A172 (cell line): ENCODE results near the gene CDH7. TPM values are rescaled to one million over a fixed set of nuclear protein-coding genes. Genes with fewer than 3 reads are reported as not detected.

Source experiments
- DNase-seq: peaks from one replicate; pipeline ENCODE4 v3.0.0-alpha.2; 2015; ENCODE audit warnings: low spot score
- total RNA-seq: library from RNA; depleted of rRNA; stranded (reverse); fragments of >200 nt; shearing (Covaris generic); gene quantifications from 2 replicates; pipeline ENCODE4 v1.2.3, GENCODE V29; 2014

Gene CDH7
- total RNA-seq, 1 experiment from 2014 or later: not detected

DNA sequence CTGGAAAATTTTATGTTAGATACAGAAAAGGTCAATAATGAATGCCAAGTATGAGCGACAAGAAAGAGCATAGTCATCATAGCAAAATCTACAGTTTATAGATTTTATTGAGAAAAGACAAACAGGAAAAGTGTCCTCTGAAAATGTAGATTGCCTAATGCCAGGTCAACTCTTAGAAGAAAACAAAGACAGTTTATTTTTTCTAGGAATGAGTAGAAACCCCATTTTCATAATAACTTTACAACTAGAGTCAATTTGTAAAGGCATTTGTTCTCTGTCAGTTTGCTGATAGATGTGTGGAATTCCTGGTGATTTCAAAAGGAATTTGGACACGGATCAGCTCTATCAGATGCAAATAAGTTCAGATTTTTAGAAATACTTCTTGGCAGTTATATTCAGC is 16.6 kb downstream of the CDH7 start:
- no peak for DNase-seq

DNA sequence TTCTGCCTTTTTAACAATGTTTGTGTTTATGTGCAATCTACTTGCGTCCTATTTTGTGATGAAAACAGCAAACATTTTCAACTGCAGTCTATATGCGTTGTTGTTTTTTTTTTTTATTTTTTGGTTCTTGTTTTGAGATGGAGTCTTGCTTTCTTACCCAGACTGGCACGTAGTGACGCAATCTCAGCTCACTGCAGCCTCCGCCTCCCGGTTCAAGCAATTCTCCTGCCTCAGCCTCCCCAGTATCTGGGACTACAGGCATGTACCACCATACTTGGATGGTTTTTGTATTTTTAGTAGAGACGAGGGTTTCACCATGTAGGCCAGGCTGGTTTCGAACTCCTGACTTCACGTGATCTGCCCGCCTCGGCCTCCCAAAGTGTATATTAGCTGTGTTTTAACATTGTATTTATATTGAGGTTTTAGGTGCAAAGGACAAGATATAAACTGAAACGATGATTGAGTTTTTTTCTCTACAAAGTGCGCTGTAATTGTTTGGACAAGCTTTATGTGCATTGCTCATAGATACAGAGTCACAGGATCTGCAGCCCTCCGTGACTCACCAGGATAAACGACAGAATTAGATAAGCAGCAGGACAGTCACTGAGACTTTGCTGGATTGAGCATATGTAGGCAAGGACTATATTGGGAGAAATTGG is 17.4 kb downstream of the CDH7 start:
- peak; percentile 64 for DNase-seq

- no peak for DNase-seq
These were observed 18.8 kb downstream of the CDH7 start for GRCh38 chr18:65769652-65770051.

DNA sequence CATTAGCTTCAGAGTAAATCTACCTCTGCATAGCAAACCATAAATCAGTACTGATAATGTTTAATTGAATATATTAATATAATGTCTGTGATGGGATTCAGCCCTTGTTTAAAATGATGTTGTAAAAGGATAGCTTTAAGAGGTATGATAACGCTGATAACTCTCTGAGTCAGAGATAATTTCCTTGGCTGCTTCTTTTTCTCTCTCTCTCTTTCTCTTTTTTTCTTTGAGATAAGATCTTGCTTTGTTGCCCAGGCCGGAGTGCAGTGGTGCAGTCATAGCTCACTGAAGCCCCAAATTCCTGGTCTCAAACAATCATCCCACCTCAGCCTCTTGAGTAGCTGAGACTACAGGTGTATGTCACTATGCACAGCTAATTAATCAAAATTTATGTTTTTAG is 35.7 kb downstream of the CDH7 start:
- DNase-seq: no peak

GRCh38 chr18:65788373-65788772 is 37.6 kb downstream of the CDH7 start:
- DNase-seq: peak; percentile 37

DNA sequence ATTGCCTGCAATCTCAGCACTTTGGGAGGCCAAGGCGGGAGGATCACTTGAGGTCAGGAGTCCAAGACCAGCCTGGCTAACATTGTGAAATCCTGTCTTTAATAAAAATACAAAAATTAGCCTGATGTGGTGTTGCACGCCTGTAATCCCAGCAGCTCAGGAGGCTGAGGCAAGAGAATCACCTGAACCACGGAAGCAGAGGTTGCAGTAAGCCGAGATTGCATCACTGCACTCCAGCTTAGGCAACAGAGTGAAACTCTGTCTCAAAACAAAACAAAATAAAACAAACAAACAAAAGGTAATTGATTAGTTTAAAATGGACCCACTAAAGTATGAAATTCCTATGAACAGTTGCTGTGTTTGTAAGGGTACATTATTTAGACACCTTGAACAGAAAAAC is 39.8 kb downstream of the CDH7 start:
- DNase-seq: no peak

GRCh38 chr18:65791719-65792118 is 40.9 kb downstream of the CDH7 start:
- DNase-seq: no peak

- no peak for DNase-seq
These were observed 41.8 kb downstream of the CDH7 start for GRCh38 chr18:65792456-65793074.

DNA sequence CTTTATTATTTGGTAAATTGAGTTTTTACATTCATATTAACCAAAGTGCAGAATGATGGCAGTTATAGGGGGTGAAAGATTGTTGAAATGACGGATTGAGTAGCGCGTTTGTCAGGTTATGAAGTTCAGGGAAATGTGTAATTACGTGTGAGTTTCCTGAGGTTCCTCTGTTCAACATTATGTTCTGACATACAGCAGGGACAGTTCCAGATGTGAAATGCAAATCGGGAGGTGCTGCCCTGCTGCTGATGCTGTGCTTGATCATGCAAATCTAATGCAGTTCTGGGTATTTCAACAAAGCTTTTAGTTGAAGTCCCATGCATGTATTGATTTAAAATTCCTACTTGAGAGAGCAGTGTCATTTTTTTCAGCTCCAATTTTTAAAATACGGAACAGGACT is 57.9 kb downstream of the CDH7 start:
- no peak for DNase-seq

- DNase-seq: no peak
These were observed 60.5 kb downstream of the CDH7 start for GRCh38 chr18:65811307-65811706.

DNA sequence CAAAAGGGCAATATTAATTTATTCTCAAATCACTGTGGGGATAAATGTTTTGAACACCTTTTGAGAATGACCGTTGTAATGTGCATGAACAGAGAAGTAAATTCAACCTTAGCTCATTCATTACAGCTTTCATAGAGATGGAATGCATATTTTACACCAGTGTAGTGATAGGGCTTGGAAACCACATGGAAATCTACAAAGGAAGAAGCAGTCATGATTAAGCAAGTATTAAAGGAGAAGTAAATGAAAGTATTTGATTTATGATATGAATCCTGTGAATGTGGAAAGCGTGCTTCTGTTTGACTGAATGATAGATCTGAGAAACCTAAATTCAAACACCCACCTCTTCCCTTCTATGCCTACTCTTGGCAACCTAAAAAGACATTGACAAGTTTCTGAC is 64.7 kb downstream of the CDH7 start:
- no peak for DNase-seq

DNA sequence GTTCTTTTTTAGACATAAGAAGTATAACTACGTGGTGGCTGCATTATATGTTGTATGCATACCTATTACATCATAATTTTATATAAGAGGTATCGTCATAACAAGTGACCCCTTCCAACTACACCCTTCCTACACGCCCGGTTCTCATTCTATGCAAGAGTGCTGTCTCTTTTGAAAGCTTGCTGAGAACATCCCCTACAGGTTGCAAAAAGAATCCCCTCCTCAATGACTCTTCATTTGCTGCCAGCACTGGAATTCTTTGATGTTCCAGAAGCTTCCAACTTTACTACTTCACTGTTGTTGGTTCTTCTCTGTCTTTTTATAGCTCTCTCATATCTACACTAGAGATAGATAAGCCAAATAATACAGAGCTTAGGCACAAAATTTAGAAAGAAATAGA is 66.4 kb downstream of the CDH7 start:
- DNase-seq: no peak

- DNase-seq: no peak
These were observed 71.1 kb downstream of the CDH7 start for GRCh38 chr18:65821911-65822310.

- DNase-seq: no peak
These were observed 72.0 kb downstream of the CDH7 start for GRCh38 chr18:65822826-65823225.

DNA sequence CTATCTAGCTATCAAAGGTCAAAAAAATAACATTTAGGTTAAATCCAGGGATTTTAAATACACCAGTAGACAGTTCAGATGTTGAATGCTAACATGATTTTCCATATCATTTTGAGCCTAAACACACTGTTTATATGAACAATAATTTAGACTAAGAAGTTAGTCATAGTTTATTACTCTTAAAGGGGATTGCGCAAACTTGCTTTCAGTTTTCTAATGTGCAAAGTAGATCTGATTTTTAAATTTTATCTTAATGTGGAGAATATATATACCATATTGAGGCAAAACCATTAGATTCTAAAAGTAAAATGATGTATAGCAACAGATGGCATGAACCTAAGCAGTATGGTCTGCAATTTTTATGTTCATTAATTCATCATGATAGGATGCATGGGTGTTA is 76.6 kb downstream of the CDH7 start:
- no peak for DNase-seq

GRCh38 chr18:65835881-65836280 is 85.1 kb downstream of the CDH7 start:
- no peak for DNase-seq

GRCh38 chr18:65846107-65846506 is 95.3 kb downstream of the CDH7 start:
- no peak for DNase-seq

DNA sequence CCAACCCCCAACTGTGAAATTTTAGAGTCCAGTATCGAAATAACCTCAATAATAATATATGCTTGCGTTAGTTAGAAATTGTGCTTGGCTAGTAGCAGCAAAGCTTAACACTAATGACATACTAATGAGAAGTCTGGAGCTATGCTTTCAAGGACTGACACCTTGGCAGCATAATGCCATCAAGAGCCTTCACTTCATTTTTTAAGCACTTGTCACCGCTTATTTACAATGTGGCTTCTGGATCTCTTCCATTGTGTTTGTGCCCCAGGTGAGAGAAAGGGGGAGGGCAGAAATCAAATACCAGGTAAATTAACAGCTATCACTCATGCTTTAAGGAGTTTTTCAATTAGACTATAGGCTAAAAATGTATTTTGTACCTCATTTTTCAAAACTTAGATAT is 101.5 kb downstream of the CDH7 start:
- DNase-seq: no peak

DNA sequence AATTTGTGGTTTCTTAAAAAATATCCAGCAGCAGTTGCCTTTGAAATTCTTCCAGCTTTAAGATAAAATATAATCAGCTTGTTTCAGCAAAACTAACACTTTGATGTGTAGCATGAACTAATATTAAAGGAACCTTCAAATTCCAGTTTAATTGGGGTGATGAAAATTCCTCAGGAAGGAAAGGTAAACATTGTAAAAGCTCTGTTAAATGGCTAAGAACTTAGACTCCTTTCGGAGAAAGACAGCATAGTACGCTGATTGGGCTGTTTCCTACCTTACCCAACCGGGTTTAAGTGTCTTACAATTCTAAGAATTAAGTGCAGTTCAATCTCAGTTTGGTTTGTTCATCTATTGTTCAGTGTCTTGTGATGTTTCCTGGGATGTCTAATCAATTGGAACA is 108.3 kb downstream of the CDH7 start:
- no peak for DNase-seq

DNA sequence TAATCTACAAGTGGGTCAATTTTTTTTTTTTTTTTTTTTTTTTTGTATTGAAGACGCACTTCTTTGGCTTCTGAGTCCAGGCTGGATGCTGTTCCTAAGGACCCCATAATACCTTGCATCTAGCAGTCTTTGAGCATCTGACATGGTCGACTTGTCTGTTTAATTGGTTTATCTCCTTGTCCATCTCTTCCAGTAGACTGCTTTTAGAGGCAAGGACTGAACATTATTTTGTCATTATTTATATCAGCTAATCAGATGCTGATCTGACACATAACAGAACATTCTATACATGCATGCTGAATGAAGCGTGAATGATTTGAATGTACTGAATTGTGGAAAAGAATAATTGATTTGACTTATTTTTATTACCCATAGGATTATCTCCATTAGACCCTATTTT is 118.7 kb downstream of the CDH7 start:
- DNase-seq: no peak

DNA sequence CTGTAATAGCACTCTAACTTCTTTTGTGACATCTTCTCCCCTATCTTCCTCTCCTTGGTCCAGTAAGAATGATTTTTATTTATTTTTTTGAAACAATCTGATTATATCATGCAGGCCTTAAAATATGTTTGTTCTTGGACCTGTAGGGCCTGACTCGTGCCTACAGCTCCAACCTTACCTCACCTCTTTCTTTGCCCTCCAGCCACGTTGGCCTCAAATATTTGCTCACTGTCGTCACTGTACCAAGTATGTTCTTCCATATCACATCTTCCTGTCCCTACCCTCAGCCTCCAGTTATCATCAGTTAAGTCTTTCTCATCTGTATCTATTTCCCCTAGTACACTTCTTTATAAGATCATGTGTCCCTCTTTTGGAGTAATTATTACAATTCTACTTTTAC is 125.5 kb downstream of the CDH7 start:
- DNase-seq: no peak

GRCh38 chr18:65897292-65897691 is 146.5 kb downstream of the CDH7 start:
- no peak for DNase-seq

DNA sequence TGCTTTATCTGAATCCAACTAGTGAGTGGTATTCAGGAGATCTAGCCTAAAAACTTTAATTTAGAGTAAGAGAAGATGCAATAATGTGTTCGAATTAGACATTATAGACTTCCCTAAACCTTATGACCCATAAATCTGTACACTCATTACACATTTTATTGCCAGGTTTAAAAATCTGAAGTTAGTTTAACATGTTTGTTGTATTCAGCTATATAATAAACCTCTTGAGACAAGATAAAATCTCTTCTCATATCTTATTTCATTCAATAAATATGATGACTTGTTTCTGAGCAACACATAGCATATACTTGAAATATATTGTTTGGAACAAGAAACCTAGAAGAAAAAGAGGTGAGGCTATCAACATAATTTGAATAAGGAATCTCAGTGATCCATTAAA is 150.7 kb downstream of the CDH7 start:
- no peak for DNase-seq

- peak; percentile 2 for DNase-seq
These were observed 155.8 kb downstream of the CDH7 start for GRCh38 chr18:65906621-65907034.
